HG03097 (cell line): ENCODE results near the gene SWAP70.
A peak's percentile ranks its signal among the peaks of the same experiment; 100 is the strongest.

Experiments
- ATAC-seq: cut with Tn5 transposase; IDR thresholded peaks from one replicate; pipeline ENCODE4 v1.9.1; 2021; ENCODE audit not compliant: unreplicated experiment, low FRiP score

The SWAP70 gene

GRCh38 chr11:9646324-9646723 lies 17.6 kb upstream of the SWAP70 start:
- no peak for ATAC-seq

- no peak for ATAC-seq
Observed at GRCh38 chr11:9651481-9651880, 12.4 kb upstream of the SWAP70 start.

- no peak for ATAC-seq
Observed at GRCh38 chr11:9651899-9652748, 11.8 kb upstream of the SWAP70 start.

GRCh38 chr11:9653871-9654270 lies 10.0 kb upstream of the SWAP70 start:
- no peak for ATAC-seq

GRCh38 chr11:9656864-9657263 lies 7.0 kb upstream of the SWAP70 start:
- no peak for ATAC-seq

GRCh38 chr11:9657531-9657930 lies 6.3 kb upstream of the SWAP70 start:
- ATAC-seq, result no peak

- ATAC-seq, result no peak
Observed at GRCh38 chr11:9660886-9661285, 3.0 kb upstream of the SWAP70 start.

- ATAC-seq, result no peak
Observed at GRCh38 chr11:9662273-9662672, 1.6 kb upstream of the SWAP70 start.

GRCh38 chr11:9664276-9665171 lies 647 bp downstream of the SWAP70 start:
- peak; percentile 26 for ATAC-seq

- ATAC-seq, result no peak
Observed at GRCh38 chr11:9665749-9666148, 1.9 kb downstream of the SWAP70 start.

- no peak for ATAC-seq
Observed at GRCh38 chr11:9669954-9670353, 6.1 kb downstream of the SWAP70 start.

GRCh38 chr11:9672288-9672916 lies 8.5 kb downstream of the SWAP70 start:
- no peak for ATAC-seq

- ATAC-seq, result no peak
Observed at GRCh38 chr11:9672918-9673317, 9.0 kb downstream of the SWAP70 start.

- ATAC-seq, result no peak
Observed at GRCh38 chr11:9675691-9676090, 11.8 kb downstream of the SWAP70 start.

- ATAC-seq, result no peak
Observed at GRCh38 chr11:9677951-9678350, 14.1 kb downstream of the SWAP70 start.

GRCh38 chr11:9678576-9678975 lies 14.7 kb downstream of the SWAP70 start:
- ATAC-seq, result no peak

GRCh38 chr11:9680028-9680427 lies 16.2 kb downstream of the SWAP70 start:
- no peak for ATAC-seq

- ATAC-seq, result no peak
Observed at GRCh38 chr11:9681583-9682372, 17.9 kb downstream of the SWAP70 start.

GRCh38 chr11:9687711-9688477 lies 24.0 kb downstream of the SWAP70 start:
- no peak for ATAC-seq
